ENCODE results near the gene TNFSF9.
"Not testable (repeated sequence)": the region's sequence is repeated elsewhere in the genome, so short reads cannot be mapped to it uniquely, and the experiment has no call there.

TNFSF9 gene

GRCh38 chr19:6564393-6564792 is 33.6 kb downstream of the TNFSF9 start:
- no peaks in the 10 kb centered on the region for H3K79me2 ChIP-seq
- H3K27ac ChIP-seq = no peak overlapping the region
- no peak for TF ChIP-seq CTCF (IDR thresholded peaks at IDR 0.05)
- no peaks in the 10 kb centered on the region for H3K4me1 ChIP-seq
- no peak overlapping the region for H3K9ac ChIP-seq
- no peak overlapping the region for H2AFZ ChIP-seq
- H3K4me2 ChIP-seq (ENCODE audit: low read length) = no peak overlapping the region
- H3K9me3 ChIP-seq (ENCODE audit: control insufficient read depth, low read length) = no peaks in the 10 kb centered on the region
- H3K4me3 ChIP-seq (ENCODE audit: low read depth, low read length) = no peak overlapping the region
- H3K36me3 ChIP-seq (ENCODE audit: control insufficient read depth, insufficient read depth, low read length) = no peaks in the 10 kb centered on the region
- no peaks in the 10 kb centered on the region for H3K27me3 ChIP-seq (ENCODE audit: control insufficient read depth, insufficient read depth, low read length)

- H3K27me3 ChIP-seq (ENCODE audit: control insufficient read depth, insufficient read depth, low read length); H3K9me3 ChIP-seq (ENCODE audit: control insufficient read depth, low read length); H3K36me3 ChIP-seq (ENCODE audit: control insufficient read depth, insufficient read depth, low read length); H3K27ac ChIP-seq; H3K9ac ChIP-seq; H3K4me1 ChIP-seq; H3K4me3 ChIP-seq (ENCODE audit: low read depth, low read length); H3K79me2 ChIP-seq; H3K4me2 ChIP-seq (ENCODE audit: low read length); H2AFZ ChIP-seq: not testable (repeated sequence)
These were observed 35.9 kb downstream of the TNFSF9 start for GRCh38 chr19:6566727-6567126.

GRCh38 chr19:6568010-6568526 is 37.2 kb downstream of the TNFSF9 start:
- no peak for TF ChIP-seq CTCF (IDR thresholded peaks at IDR 0.05)
- H3K27me3 ChIP-seq (ENCODE audit: control insufficient read depth, insufficient read depth, low read length) = no peaks in the 10 kb centered on the region

GRCh38 chr19:6568816-6569215 is 38.0 kb downstream of the TNFSF9 start:
- Histone ChIP-seq H2AFZ (no peak overlapping the region), H3K4me2 (ENCODE audit: low read length) (no peak overlapping the region), H3K27me3 (ENCODE audit: control insufficient read depth, insufficient read depth, low read length) (no peaks in the 10 kb centered on the region), H3K4me1 (no peaks in the 10 kb centered on the region), H3K27ac (no peak overlapping the region), H3K79me2 (no peaks in the 10 kb centered on the region), H3K4me3 (ENCODE audit: low read depth, low read length) (no peak overlapping the region), H3K9me3 (ENCODE audit: control insufficient read depth, low read length) (no peaks in the 10 kb centered on the region), H3K9ac (no peak overlapping the region), H3K36me3 (ENCODE audit: control insufficient read depth, insufficient read depth, low read length) (no peaks in the 10 kb centered on the region)
- TF ChIP-seq CTCF (IDR thresholded peaks at IDR 0.05) = no peak

More at GRCh38 chr19:6568010-6568526, 37.2 kb downstream of the TNFSF9 start:
- Histone ChIP-seq H2AFZ (no peak overlapping the region), H3K9me3 (ENCODE audit: control insufficient read depth, low read length) (no peaks in the 10 kb centered on the region), H3K36me3 (ENCODE audit: control insufficient read depth, insufficient read depth, low read length) (no peaks in the 10 kb centered on the region), H3K4me2 (ENCODE audit: low read length) (no peak overlapping the region), H3K9ac (no peak overlapping the region), H3K4me3 (ENCODE audit: low read depth, low read length) (no peak overlapping the region), H3K79me2 (no peaks in the 10 kb centered on the region), H3K4me1 (no peaks in the 10 kb centered on the region), H3K27ac (no peak overlapping the region)

- Histone ChIP-seq H2AFZ (no peak overlapping the region), H3K27ac (no peak overlapping the region), H3K27me3 (ENCODE audit: control insufficient read depth, insufficient read depth, low read length) (no peaks in the 10 kb centered on the region), H3K4me2 (ENCODE audit: low read length) (no peak overlapping the region), H3K4me3 (ENCODE audit: low read depth, low read length) (no peak overlapping the region), H3K36me3 (ENCODE audit: control insufficient read depth, insufficient read depth, low read length) (no peaks in the 10 kb centered on the region), H3K4me1 (no peaks in the 10 kb centered on the region), H3K9me3 (ENCODE audit: control insufficient read depth, low read length) (no peaks in the 10 kb centered on the region), H3K9ac (no peak overlapping the region), H3K79me2 (no peaks in the 10 kb centered on the region)
- no peak for TF ChIP-seq CTCF (IDR thresholded peaks at IDR 0.05)
These were observed 39.9 kb downstream of the TNFSF9 start for GRCh38 chr19:6570764-6571163.
